HG02642 (cell line): ENCODE data around the gene CRYBA4.

ENCODE experiments used
- ATAC-seq: cut with Tn5 transposase; IDR thresholded peaks from one replicate; pipeline ENCODE4 v1.9.1; 2021; ENCODE audit warnings: mild to moderate bottlenecking; ENCODE audit not compliant: unreplicated experiment, poor library complexity

Gene CRYBA4

DNA sequence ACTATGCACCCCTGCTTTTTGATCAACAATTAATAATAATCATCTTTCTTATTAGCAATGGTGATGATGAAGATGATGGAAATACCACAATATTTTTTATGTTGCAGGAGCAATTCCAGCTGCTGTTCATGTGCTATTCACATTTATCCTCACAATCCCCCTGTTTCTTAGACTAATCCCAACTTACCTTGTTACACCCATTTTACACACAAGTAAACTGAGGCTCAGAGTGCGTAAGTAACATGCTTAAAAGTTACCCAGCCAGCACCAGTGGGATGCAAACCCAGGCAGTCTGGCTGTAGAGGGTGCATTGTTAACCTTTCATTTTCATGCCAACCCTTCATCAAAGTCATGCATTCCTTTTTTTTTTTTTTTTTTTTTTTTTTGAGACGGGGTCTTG, 1.6 kb upstream of the CRYBA4 start:
- ATAC-seq: no peak

DNA sequence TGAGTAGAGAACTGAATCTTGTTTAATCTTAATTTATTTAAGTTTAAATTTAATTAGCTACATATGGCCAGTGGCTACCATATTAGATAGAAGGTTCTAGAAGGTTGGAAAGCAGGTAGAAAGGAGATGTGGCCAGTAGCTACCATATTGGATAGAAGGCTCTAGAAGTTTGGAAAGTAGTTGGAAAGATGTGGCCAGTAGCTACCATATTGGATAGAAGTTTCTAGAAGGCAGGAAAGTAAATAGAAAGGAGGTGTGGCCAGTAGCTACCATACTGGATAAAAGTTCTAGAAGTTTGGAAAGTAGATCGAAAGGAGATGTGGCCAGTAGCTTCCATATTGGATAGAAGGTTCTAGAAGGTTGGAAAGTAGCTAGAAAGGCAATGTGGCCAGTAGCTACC, 2.2 kb downstream of the CRYBA4 start:
- ATAC-seq: no peak

DNA sequence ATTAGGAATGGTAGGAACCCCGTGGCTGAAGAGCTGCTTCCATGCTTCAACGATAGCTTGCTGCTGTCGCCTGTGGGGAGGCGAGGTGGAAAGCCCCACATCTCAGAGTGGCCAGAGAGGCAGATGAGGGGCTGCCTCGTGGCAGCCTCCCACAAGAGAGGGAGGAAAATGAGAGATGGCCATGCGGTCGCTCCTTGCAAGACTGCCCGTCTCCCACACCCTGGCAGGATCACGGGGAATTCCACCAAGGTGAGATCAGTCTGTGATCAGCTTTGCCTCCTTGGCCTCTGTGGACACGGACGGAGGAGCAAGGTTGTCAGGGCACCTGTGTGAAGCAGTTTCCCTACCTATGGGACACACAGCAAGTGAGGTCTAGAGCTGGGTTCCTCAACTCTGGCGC, 3.0 kb downstream of the CRYBA4 start:
- ATAC-seq: no peak

DNA sequence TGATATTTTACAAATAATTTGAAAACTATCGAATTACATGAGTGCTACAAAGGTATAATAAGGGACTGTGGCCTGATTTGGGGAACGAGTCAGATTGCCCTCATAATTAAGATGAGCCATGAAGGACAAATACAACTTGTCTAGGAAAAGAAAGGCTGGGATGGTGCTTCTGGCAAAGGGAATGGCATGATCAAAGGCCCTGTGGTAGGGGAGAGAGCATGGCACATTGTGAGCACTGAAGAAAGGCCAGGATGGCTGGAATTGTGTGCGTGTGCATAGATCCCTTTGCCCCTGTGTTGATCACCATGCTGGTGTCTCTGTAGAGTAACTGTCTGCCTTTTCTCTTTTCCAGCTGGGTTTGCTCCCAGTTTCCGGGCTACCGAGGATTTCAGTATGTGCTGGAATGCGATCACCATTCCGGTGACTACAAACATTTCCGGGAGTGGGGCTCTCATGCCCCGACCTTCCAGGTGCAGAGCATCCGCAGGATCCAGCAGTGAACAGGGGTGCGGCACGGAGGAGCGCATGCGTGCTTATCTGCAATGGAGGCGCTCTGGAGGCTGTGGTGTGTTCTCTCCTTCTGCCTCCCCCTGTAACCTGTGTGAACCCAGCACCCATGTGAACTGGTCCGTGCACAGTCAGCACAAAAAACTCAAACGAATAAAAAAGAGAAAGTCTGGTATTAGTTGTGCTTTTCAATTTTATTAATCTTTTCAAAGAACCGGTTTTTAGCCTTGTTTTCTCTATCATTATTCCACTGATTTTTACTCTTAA, 8.4 kb downstream of the CRYBA4 start:
- ATAC-seq: no peak

DNA sequence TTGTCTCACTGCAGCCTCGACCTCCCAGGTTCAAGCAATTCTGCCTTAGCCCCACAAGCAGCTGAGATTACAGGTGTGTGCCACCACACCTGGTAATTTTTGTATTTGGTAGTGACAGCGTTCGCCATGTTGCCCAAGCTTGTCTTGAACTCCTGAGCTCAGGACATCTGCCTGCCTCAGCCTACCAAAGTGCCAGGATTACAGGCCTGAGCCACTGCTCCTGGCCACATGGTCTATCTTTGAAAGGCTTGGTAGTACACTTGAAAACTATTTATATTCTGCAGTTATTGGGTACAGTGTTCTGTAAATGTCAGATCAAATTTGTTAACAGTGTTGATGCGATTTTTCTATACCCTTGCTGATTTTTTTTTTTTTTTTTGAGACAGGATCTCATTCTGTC, 9.5 kb downstream of the CRYBA4 start:
- no peak for ATAC-seq

DNA sequence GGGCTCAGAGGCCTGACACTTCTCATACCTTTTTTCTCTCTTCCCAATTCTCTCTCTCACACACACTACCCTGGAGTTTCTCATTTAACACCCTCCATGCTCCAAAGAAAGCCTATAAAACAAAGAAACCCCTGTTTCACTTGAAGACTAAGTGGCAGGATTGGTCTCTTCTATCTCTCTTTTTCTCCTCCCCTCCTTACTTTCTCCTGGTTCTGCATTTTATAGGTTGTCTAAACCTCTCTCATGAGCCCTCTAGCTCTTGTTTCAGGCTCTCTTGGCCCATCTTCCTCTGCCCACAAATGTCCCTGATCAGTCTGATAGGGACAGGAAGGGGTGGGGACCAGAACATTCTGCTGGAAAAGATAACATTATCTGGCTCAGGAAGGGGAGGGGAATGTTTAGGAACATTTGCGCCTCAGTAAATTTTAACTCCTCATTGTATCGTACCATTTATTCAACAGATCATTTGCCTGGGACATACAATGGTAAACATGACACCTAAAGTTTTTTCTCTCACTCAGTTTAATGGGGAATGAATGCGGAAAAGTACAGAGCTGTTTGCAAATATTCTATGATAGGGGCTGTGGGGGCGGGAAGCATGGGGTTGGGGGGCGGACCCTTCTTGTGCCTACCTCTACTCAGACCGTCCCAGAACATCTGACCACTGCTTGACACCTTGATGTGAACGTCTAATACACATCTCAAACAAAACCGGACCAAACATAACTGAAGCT, 10.8 kb downstream of the CRYBA4 start:
- no peak for ATAC-seq

DNA sequence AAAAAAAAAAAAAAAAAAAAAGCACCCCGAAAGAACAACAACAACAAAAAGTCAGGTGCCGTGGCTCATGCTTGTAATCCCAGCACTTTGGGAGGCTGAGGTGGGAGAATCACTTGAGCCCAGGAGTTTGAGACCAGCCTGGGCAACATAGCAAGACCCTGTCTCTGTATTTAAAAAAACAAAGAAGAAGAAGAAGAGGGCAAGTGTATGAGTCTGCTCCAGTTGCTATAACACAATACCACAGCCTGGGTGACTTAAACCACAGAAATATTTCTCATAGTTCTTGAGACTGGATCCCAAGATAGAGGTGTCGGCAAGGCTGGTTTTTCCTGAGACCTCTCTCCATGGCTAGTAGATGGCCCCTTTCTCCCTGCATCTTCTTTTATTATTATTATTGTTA, 12.4 kb downstream of the CRYBA4 start:
- no peak for ATAC-seq

DNA sequence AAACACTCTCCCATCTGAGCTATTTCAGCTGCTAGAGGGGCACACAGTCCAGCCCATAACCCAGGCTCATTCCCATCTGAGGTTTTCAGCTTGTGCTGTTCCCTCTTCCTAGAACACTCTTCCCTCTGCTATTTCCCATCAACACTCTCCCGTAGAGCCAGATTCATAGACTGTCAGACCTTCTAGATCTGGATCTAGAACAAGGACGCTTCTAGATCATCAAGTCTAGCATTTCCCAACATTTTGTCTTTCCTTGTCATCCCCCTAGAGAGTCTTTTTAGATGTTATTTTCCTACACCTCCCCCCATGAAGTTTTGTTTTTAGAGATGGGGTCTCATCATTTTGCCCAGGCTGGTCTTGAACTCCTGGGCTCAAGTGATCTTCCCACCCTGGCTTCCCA, 13.4 kb downstream of the CRYBA4 start:
- ATAC-seq: no peak

DNA sequence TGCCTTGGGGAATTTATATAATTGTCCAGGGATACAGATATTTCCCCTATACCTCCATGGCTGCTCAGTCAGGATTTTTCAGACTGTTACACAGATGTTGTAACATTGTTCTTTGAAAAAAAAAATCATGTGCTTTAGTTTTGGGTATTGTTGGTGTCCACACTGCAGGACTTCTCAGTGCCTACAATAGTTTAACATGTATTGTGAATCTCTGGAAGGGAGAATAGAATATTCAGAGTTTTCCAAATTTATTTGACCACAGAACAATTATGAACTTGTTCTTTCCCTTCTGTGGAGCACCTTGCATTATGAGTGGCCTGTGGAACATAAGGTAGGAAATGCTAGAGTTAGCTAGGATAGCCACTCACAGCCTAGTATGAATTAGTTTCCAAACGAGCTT, 14.5 kb downstream of the CRYBA4 start:
- no peak for ATAC-seq

DNA sequence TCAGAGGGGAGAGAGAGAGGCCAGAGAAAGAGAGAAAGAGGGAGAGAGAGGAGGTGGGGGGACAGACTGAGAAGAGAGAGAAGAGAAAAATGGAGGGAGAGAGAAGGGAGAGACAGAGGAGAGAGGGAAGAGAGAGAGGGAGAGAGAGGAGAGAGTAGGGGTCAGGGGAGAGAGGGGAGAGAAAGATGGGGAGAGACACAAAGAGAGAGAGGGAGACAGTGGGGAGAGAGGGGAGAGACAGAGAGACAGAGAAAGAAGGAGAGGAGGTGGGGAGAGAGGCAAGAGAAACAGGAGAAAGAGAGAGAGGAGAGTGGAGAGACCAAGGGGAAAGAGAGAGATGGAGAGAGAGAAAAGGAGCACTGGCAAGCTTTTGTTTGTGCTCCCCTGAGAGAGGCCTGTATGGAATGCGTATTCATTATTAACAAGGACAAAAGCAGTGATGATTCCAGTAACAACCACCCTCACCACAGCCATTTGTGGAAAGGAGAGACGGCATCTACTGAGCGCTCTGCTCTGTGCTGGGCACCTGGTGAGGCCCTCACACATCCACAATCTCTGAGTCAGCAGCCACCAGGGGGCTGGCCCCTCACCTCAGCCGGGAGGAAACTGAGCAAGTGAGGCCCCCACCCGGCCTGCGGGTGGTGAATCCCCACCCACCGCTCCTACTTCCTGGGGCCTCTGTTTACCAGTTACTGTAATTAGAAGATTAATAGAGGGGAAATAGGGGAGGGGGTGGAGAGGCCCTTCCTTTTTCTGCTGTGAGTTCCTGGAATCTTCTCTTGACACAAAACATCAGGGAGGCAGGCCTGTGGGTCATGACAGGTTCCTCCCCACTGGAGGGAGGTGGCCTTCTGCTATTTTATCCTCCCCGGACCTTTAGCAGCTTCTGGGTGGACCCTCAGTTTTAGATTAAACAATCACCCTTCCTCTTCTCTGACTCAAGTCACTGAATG, 21.0 kb downstream of the CRYBA4 start:
- ATAC-seq: no peak

DNA sequence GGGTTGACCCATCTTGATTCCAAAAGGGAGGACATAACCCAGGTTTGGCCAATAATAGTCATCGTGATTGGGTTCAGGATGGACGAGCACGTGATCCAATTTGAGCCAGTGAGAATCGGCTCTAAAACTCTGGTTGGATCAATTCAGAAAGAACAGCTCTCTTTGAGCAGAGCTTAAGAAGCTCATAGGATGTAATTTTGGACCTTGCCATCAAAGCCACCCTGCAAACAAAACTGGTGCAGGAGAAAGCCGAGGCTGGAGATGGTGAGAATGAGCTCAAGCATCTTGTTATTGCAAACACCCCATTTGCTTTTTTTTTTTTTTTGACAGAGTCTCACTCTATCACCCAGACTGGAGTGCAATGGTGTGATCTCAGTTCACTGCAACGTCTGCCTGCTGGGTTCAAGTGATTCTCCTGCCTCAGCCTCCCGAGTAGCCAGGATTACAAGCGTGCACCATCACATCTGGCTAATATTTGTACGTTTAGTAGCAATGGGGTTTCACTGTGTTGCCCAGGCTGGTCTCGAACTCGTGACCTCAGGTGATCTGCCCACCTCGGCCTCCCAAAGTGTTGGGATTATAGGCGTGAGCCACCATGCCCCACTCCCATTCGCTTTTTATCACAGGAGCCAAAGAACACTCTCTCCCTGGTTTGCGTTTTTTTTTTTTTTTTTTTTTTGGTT, 21.8 kb downstream of the CRYBA4 start:
- ATAC-seq: no peak

DNA sequence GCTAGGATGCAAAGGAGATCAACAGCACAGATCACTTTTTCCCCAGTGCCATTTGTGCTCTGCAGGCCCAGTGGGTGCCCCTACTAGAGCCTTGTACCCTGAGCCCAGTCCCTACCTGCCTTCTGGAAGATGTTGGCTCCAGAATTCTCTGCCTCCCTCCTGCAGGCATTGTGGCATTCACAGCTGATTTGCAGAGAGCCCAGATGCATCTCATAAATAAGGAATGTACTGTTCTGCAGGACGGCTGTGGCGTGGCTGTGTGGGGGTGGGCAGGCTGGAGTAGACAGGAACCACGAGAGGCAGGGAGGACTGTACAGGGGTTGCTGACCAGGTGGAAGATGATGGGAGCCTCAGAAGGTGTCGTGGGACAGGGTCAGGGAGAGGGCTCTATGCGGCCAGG, 24.4 kb downstream of the CRYBA4 start:
- no peak for ATAC-seq

DNA sequence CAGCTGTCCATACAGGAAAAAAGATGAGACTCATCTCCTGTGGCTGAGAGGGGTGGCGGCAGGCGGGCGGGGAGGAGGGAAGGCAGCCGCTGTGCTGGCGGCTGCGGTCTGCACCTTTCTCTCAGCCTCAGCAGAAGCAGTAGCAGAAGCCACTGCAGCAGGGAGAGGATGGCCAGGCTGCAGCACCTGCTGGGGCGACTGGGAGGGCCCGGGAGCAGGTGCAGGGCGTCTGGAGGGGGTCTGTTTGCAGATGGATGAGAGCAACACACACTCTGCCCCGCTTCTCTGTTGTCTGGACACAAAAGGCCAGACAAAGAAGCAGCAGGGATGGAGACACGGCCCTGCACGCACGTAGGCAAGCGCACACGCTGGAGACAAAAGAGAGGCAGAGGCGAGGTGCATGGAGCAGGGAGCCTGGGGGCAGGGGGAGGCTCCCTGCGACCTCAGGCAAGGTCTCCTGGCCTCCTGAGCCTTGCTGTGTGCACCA, 26.3 kb downstream of the CRYBA4 start:
- ATAC-seq: no peak

DNA sequence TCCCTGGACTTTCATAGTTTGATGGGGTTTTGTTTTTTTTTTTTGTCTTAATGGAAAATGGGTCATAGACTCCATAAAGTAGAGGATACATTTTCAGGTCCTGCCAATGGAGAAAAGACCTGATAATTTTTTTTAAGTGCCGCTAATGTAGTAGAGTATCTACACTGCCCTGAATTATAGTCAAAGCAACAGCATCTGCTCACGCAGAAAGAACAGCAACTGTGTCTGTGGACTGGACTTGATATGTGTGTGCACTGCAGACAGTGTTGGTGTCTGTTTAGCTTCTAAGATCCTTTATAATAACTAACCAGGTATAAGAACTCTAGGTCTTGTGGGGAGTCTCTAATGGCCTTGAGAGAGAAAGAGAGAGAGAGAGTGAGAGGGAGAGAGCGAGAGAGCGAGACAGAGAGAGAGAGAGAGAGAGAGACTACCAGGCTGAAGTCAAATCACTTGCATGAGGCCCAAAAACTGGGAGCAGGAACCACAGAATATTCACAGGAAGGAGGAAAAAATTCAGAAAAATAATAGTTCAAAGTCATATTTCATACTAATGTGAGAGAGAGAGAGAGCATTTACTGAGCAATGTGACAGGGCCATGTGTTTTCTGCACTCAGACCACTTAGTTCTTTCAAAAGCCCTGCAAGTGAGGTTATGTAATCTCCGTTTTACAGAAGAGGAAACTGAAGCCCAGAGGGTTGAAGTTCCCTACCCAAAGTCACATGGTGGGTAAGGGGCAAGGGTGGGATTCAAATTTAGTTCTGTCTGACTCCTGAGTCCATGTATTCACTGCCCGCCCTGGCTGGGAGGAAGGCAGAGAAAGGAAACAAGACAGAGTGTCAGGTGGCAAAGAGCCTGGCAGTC, 27.0 kb downstream of the CRYBA4 start:
- no peak for ATAC-seq

DNA sequence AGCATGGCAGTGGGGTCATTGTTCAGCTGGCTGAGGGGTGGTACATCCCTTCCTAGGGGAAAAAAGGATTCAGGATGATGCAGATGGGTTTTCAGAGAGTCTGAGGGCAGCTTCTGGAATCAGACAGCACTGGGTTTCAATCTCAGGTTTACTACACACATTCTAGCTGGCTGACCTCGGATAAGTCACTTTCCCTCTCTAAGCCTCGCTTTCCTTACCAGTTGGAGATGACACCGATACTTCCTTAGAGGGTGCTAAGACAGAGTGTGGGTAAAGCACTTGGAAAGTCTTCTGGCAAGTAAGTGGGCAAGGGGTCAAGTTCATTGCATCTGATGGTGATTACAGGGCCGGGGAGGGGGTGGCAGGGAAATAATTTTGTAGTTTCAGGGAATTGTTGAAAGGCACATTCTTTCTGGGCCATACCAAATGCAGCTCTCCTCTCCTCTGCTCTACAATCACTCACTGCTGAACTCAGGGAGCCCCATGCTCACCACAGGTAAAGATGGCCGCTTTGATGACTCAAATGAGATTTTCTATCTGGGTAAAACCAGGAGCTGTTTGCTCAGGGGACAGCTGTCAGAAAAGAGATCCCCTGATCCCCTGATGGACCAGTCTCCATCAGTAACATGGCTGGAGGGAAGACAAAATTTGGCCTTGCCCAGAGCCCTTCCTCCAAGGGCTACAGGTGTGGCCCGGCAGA, 29.1 kb downstream of the CRYBA4 start:
- ATAC-seq: no peak

DNA sequence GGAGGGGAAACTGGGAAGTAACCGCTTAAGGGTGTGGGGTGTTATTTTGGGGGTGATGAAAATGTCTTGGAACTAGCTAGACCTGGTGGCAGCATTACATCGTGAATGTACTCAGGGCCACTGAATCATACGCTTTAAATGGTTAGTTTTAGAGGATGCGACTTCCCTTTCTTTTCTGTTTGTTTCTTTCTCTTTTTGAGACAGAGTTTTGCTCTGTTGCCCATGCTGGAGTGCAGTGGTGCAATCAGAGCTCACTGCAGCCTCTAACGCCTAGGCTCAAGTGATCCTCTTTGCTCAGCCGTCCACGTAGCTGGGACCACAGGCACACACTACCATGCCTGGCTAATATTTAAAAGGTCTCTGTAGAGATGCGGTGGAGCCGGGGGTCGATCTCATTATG, 30.1 kb downstream of the CRYBA4 start:
- ATAC-seq: no peak

DNA sequence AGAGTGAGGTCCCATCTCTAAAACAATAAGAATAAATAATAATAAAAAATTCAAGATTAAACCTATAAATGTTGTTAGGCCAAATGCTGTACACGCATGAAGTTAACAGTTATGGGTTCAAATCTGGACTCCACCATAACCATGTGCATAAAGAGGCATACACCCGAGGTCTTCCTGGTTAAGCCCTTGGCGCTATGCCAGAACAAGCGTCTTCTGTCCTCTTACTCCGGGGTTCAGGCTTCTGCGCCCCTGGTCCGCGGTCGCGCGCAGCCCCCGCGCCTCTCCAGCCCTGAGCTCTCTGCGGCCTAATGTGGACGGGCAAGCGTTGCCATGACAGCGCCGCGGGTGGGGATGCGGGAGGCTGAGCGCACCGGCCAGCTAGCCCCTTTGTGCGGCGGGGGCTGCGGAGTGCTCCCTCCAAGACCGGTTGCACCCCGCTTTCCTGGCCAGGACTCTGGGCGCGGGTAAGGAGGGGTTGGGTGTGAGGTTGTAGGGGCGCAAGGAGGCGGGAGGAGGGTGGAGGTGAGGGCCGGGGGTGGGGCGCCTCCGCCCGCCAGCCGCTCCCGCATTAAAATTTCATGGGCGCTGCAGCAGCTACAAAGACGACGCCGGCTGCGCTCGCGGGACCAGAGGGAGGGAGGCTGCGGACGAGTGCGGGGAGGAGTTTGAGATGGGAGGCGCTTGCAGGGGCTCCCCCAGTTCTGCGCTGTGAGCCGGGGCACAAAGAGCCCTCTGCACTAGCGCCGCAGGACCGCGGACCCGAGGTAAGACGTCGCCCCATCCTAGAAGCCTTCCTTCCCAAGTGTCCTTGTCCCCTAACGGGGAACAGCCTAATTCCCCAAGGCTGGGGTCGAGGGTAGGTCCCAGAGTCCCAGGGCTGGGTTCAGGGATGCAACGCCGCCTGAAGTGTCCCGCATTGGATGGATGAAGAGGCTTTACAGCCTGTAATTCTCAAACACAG, 35.4 kb downstream of the CRYBA4 start, which contains the start of gene MIAT:
TSS of gene MIAT (plus strand) at position 698 of the 961 bp plus-strand sequence.
- ATAC-seq: no peak
